Stimulated activated CD8-positive, alpha-beta memory T cell treated with anti-CD3 and anti-CD28 coated beads, Interleukin-12 subunit alpha, Interleukin-12 subunit beta, amount 100 ng/mL, for 4 hours (primary cell): Measurements from ENCODE around the gene EPB41L1.

Experiments used
- DNase-seq: peaks from one replicate; pipeline ENCODE4 v3.0.0-alpha.2; 2020; ENCODE audit warnings: low read depth

EPB41L1 gene

DNA sequence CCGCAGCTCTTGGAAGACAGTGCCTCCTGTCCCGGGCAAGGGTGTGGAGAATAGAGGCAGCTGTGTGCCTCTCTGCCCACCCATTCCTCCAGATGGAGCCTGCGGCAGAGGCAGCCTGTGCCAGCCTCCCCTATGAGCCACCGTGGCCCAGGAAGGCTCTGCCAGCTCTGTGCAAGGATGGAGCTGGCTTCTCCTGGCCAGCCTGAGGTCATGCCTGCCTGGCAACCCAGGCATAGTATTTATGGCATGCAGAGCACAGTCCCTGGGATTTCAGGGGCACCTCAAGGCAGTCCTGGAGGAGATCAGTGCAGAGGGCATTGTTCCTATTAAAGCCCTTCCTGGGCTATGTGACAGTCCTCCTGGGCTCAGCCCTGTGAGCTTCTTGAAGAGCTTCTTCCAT lies 1.5 kb downstream of the EPB41L1 start:
- no peak for DNase-seq

DNA sequence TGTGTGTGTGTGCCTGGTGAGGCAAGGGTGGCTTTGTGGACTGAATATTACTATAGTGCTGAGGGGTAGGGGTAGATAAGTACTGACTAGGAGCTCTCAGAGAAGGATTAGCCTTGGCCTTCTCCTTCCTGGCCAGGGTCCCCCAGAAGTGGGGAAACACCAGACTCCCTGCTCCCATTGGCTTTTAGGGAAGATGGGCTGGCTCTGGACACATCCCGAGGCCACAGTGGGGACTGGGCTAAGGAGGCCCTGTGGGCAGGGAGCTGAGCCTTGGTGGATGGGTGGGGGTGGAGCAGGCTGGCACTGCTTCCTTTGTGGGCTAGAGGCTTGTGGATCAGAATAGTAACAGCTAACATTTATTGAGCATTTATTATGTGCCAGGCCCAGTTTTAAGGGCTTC lies 3.1 kb downstream of the EPB41L1 start:
- DNase-seq: no peak

DNA sequence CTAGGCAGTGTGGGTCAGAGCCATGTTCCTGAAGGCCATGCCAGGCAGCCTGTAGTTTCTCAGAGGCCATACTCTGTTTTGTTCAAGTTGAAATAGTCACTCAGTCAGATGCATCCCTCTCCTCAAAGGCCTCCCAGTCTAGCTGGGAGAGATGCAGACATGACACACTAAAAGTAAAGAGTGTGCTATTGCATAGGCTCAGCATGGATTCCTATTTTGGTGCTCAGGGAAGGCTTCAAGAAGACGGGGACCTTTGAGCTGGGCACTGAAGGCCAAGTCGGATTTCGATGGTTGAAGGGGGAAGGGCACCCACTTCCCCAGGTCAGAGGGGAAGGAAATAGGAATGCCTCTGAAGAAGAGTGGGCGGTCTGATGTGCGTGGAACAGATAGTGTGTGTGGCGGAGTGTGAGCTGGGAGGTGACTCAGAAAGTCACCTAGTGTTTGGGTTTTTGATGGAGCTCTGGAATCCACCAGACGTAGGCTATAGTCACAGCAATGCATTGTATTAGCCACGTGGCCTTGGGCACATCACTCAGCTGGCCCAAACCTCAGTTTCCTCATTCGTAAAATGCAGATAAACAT lies 3.7 kb downstream of the EPB41L1 start:
- no peak for DNase-seq

DNA sequence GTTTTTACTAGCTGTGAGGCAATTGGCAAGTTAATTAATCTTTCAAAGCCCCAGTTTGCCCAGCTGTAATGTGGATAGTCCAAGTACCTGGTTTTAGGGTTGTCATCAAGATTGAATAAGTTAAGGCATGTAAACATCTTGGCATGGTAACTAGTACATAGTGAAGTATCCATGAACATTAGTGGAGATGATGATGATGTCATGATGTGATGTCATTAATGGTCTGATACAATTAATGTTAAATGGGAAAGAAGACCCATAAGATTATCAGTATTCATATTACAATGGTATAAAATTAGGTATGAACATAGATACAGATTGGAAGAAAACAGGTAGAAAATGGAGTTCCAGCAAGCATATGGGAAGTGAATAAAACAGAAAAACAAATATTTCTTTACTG lies 5.3 kb downstream of the EPB41L1 start:
- DNase-seq: no peak

DNA sequence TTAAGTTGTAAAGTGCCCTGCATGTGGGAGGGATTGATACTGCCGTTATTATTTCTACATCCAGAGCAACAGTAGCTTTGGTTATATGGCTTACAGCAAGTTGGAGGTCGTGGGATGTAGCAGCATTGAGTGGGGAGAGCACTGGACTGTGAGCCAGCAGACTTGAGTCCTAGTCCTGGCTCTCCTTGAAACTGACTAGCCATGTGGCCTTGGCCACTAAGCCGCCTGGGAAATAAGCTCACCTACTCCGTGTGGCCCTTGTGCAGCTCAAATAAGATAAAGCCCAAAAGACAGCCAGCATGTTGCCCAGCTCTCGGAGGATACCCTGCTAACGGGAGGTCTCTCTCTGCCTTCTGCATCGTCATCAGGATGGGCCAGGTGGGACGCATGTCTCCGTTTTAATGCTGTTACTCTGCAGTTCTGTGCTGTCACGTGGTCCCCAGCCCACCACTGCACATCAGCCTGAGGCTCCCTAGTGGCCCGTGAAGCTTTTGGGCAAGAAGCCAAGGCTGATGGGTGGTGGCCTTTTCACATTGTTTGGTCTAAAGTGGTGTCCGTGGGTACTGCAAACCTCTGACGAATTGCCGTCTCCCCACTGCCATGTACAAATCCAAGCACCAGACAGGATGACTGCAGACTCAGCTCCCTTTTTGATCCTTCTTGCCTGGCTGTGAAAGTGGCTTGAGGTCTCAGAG lies 7.9 kb downstream of the EPB41L1 start:
- DNase-seq: no peak

GRCh38 chr20:36167902-36168503 lies 13.5 kb downstream of the EPB41L1 start:
- DNase-seq: no peak

DNA sequence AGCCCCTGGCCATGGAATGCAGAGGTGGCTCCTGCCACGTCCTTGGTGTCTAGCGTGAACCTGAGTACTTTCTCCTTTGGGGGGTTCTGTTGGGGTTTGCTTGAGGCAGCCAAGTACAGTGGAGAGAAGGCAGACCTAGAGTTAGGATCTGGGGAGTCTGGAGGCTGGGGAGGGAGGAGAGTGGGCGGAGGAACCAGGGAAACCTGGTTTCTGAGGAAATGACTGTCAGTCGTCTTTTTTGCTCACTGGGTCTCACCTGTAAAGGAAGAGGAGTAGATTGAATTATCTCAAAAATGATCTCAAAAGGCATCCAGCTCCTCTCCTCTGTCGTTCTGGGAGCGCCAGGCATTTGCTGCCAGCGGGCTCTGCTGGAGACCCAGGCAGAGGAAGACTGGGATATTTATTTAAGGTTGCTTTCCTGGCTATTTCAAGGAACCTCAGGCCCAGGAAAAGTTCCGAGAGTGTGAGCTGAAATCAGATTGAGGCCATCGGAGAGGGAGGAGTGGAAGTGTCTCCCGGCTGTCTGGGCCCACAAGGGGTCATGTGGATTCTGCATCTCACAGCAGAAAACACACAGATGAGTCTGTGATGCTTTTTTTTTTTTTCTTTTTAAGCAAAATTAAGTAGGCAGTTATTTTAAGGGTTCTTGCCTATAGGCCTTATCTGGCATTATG lies 16.1 kb downstream of the EPB41L1 start:
- no peak for DNase-seq

DNA sequence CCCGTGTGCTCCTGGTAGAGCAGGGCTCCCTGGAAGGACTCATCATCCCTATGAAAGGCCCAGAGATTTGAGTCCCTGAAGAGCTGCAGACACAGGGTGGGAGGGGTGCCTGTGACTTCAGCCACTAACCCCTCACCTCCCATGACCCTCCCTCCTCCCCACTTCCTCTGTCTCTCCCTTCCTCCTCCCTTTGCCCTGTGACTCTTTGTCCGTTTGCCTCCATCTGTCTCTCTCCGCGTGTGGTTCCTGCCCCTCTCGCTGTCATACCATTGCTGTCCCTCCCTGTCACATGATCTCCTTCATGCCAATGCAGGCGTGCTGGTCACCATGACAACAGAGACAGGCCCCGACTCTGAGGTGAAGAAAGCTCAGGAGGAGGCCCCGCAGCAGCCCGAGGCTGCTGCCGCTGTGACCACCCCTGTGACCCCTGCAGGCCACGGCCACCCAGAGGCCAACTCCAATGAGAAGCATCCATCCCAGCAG lies 19.0 kb downstream of the EPB41L1 start:
- DNase-seq: no peak

- DNase-seq: no peak
Measured at GRCh38 chr20:36175016-36175415, 20.5 kb downstream of the EPB41L1 start.

GRCh38 chr20:36175475-36175995 lies 21.0 kb downstream of the EPB41L1 start:
- no peak for DNase-seq

DNA sequence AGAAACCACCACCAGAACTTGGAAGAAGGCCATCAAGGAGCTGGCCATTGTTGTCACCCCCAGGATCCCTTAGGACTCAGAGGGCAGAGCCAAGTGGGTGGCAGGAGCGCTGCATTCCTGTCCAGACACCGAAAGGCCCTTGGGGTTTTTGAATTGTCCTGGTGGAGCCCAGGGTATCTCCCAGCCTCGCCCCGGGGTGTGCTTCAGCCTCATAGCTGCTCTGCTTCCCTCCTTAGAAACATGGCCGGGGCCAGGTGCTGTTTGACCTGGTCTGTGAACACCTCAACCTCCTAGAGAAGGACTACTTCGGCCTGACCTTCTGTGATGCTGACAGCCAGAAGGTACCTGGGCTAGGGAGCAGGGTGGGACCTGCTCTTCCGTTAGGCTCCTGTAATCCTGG lies 23.2 kb downstream of the EPB41L1 start:
- DNase-seq: no peak

GRCh38 chr20:36179170-36179945 lies 24.8 kb downstream of the EPB41L1 start:
- DNase-seq: no peak

GRCh38 chr20:36180323-36180722 lies 25.8 kb downstream of the EPB41L1 start:
- no peak for DNase-seq

GRCh38 chr20:36181934-36182603 lies 27.5 kb downstream of the EPB41L1 start:
- DNase-seq: no peak

DNA sequence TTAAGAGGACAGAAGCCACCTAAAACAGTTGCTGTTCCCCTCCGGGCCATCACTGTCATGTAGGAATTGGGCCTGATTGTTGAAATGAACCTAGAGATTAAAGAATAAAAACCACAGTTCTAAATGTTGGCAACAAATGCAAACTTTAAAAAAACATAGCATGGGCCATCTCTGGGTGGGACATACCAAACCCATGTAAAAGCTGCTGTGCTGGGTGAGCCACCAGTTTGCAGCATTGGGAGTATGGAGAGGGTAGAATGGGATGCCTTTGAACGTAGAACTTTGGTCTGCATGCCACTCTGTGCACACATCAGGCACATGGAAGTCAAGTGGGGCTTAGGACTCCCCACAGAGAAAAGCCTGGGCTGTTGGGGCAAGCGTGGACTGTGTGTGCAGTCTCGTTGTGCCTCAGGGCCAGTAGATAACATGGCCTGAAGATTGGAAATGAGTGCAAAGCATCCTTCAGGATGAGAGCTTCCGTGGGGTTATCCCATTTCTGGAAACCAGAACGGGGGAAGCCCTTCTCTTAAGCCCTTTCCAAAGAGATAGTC lies 28.1 kb downstream of the EPB41L1 start:
- no peak for DNase-seq

- no peak for DNase-seq
Measured at GRCh38 chr20:36183155-36183944, 28.8 kb downstream of the EPB41L1 start.

- no peak for DNase-seq
Measured at GRCh38 chr20:36184816-36185776, 30.6 kb downstream of the EPB41L1 start.

GRCh38 chr20:36193977-36194712 lies 39.6 kb downstream of the EPB41L1 start:
- no peak for DNase-seq
